NCI-H82 treated with DMSO at 0.1 percent for 48 hours (cell line): Measurements from ENCODE around the gene NOTCH1.
"Not testable (repeated sequence)": the region's sequence is repeated elsewhere in the genome, so short reads cannot be mapped to it uniquely, and the experiment has no call there.

Experiments
- DNase-seq: peaks from one replicate; lab custom pipeline; 2025; ENCODE audit not compliant: unreplicated experiment; lab: John Stamatoyannopoulos, UW

Gene NOTCH1

GRCh38 chr9:136578915-136579649 is 33.2 kb upstream of the NOTCH1 start:
- DNase-seq = no peak

GRCh38 chr9:136578626-136578914 is 32.7 kb upstream of the NOTCH1 start:
- no peak for DNase-seq

GRCh38 chr9:136577941-136578625 is 32.2 kb upstream of the NOTCH1 start:
- DNase-seq = no peak

- no peak for DNase-seq
Measured at GRCh38 chr9:136576269-136576626, 30.4 kb upstream of the NOTCH1 start.

GRCh38 chr9:136575626-136576268 is 29.9 kb upstream of the NOTCH1 start:
- DNase-seq = no peak

GRCh38 chr9:136574606-136575005 is 28.8 kb upstream of the NOTCH1 start:
- DNase-seq = not testable (repeated sequence)

GRCh38 chr9:136572828-136573625 is 27.2 kb upstream of the NOTCH1 start:
- no peak for DNase-seq

- DNase-seq = no peak
Measured at GRCh38 chr9:136572003-136572827, 26.4 kb upstream of the NOTCH1 start.

GRCh38 chr9:136571531-136571930 is 25.7 kb upstream of the NOTCH1 start:
- no peak for DNase-seq

- DNase-seq = no peak
Measured at GRCh38 chr9:136570916-136571315, 25.1 kb upstream of the NOTCH1 start.

GRCh38 chr9:136570191-136570845 is 24.5 kb upstream of the NOTCH1 start:
- DNase-seq = no peak

GRCh38 chr9:136569526-136570148 is 23.8 kb upstream of the NOTCH1 start:
- DNase-seq = no peak

- no peak for DNase-seq
Measured at GRCh38 chr9:136568288-136569081, 22.6 kb upstream of the NOTCH1 start.

- no peak for DNase-seq
Measured at GRCh38 chr9:136567651-136568287, 21.9 kb upstream of the NOTCH1 start.

GRCh38 chr9:136566901-136567300 is 21.1 kb upstream of the NOTCH1 start:
- DNase-seq = no peak

- DNase-seq = no peak
Measured at GRCh38 chr9:136566553-136566895, 20.7 kb upstream of the NOTCH1 start.

- DNase-seq = no peak
Measured at GRCh38 chr9:136565715-136566552, 20.1 kb upstream of the NOTCH1 start.
